SU-DHL-6 (cell line): ENCODE measurements around the gene NFYA.

Experiments
- H2AFZ ChIP-seq: fragments of 200-600 bp; sonication (generic); 2 replicates; pipeline ENCODE4 v1.6.1; 2014; ENCODE audit warnings: low read depth, mild to moderate bottlenecking, moderate library complexity, mixed read lengths, antibody characterized with exemption, low read length; ENCODE audit not compliant: severe bottlenecking
- H3F3A ChIP-seq: fragments of 200-600 bp; shearing (Covaris generic); 2 replicates; pipeline ENCODE4 v1.6.0; 2016; ENCODE audit warnings: antibody characterized with exemption, mild to moderate bottlenecking; ENCODE audit not compliant: insufficient read depth
- H3K27ac ChIP-seq: fragments of 200-600 bp; sonication (generic); 2 replicates; pipeline ENCODE4 v1.5.1; 2016; ENCODE audit warnings: low read depth, mild to moderate bottlenecking, low read length, moderate library complexity, mixed read lengths
- H3K27me3 ChIP-seq: fragments of 200-600 bp; sonication (generic), shearing (Covaris generic); 2 replicates; pipeline ENCODE4 v1.6.0; 2014; ENCODE audit warnings: mild to moderate bottlenecking, low read length
- H3K36me3 ChIP-seq: fragments of 200-600 bp; sonication (generic); 2 replicates; pipeline ENCODE4 v1.6.1; 2014; ENCODE audit warnings: mild to moderate bottlenecking, low read length, mixed read lengths
- H3K4me2 ChIP-seq: fragments of 300-600, 200-600 bp; shearing (Covaris generic), sonication (generic); 2 replicates; pipeline ENCODE4 v1.6.0; 2014; ENCODE audit warnings: low read length, low read depth, mild to moderate bottlenecking; ENCODE audit not compliant: poor library complexity, severe bottlenecking
- H3K4me3 ChIP-seq: fragments of 200-600 bp; sonication (generic); 2 replicates; pipeline ENCODE4 v1.5.1; 2014; ENCODE audit warnings: antibody characterized with exemption, low read length, mild to moderate bottlenecking, mixed read lengths; ENCODE audit not compliant: insufficient read depth, poor library complexity, severe bottlenecking
- H3K79me2 ChIP-seq: fragments of 200-600 bp; sonication (generic); 2 replicates; pipeline ENCODE4 v1.6.1; 2014; ENCODE audit warnings: mild to moderate bottlenecking, low read length, moderate library complexity; ENCODE audit not compliant: insufficient read depth
- H3K9ac ChIP-seq: fragments of 200-600 bp; sonication (generic); 2 replicates; pipeline ENCODE4 v1.7.0; 2014; ENCODE audit warnings: mild to moderate bottlenecking, low read length
- H3K9me2 ChIP-seq: fragments of 200-600 bp; sonication (generic); replicated peaks from 2 replicates; pipeline ENCODE4 v1.6.1; 2014; ENCODE audit warnings: low read length; ENCODE audit not compliant: insufficient read depth
- H3K9me3 ChIP-seq: fragments of 200-600 bp; sonication (generic); 2 replicates; pipeline ENCODE4 v1.6.1; 2014; ENCODE audit warnings: low read length, mixed read lengths; ENCODE audit not compliant: insufficient read depth
- H4K20me1 ChIP-seq: fragments of 200-600 bp; sonication (generic); 2 replicates; pipeline ENCODE4 v1.6.1; 2014; ENCODE audit warnings: low read depth, mild to moderate bottlenecking, antibody characterized with exemption, low read length, moderate library complexity, mixed read lengths
- CTCF ChIP-seq: fragments of 200-600 bp; sonication (generic); IDR thresholded peaks from one replicate; pipeline ENCODE4 v1.5.1; 2017; ENCODE audit warnings: antibody characterized with exemption, mild to moderate bottlenecking, low read length, moderate library complexity; ENCODE audit not compliant: insufficient read depth, poor library complexity, severe bottlenecking
- EZH2phosphoT487 ChIP-seq: fragments of 200-600 bp; sonication (generic), shearing (Covaris generic); conservative IDR thresholded peaks from 2 replicates; pipeline ENCODE4 v1.6.1; 2018; ENCODE audit warnings: mild to moderate bottlenecking, antibody characterized with exemption, low read length, moderate library complexity, mixed read lengths

Gene NFYA

GRCh38 chr6:41098366-41098765, 25.6 kb downstream of the NFYA start:
- 0 out of 2 replicates have a peak, but pooled peaks cover 3% of the 10 kb centered on the region for H3F3A ChIP-seq
- H2AFZ ChIP-seq: no peak overlapping the region
- no peak overlapping the region for H3K27ac ChIP-seq

GRCh38 chr6:41100871-41101287, 28.1 kb downstream of the NFYA start:
- Histone ChIP-seq H2AFZ (no peak overlapping the region), H4K20me1 (no peaks in the 10 kb centered on the region), H3K27me3 (no peaks in the 10 kb centered on the region), H3K4me3 (no peak overlapping the region), H3K36me3 (peaks cover 39% of the 10 kb centered on the region), H3K79me2 (no peaks in the 10 kb centered on the region), H3F3A (0 out of 2 replicates have a peak, but pooled peaks cover 3% of the 10 kb centered on the region), H3K9ac (no peak overlapping the region), H3K9me2 (no peaks in the 10 kb centered on the region), H3K27ac (no peak overlapping the region), H3K4me2 (no peak overlapping the region), H3K9me3 (no peaks in the 10 kb centered on the region)
- TF ChIP-seq CTCF: no peak

More at GRCh38 chr6:41098366-41098765, 25.6 kb downstream of the NFYA start:
- H3K9ac ChIP-seq: no peak overlapping the region
- no peaks in the 10 kb centered on the region for H3K9me2 ChIP-seq
- H3K4me2 ChIP-seq: no peak overlapping the region
- peaks cover 62% of the 10 kb centered on the region for H3K36me3 ChIP-seq
- no peaks in the 10 kb centered on the region for H3K79me2 ChIP-seq
- TF ChIP-seq CTCF: no peak
- TF ChIP-seq EZH2phosphoT487: no peak
- H3K27me3 ChIP-seq: no peaks in the 10 kb centered on the region
- no peaks in the 10 kb centered on the region for H4K20me1 ChIP-seq
- H3K4me3 ChIP-seq: no peak overlapping the region
- no peaks in the 10 kb centered on the region for H3K9me3 ChIP-seq

GRCh38 chr6:41103847-41104246, 31.1 kb downstream of the NFYA start:
- Histone ChIP-seq H3K9me3 (no peaks in the 10 kb centered on the region), H2AFZ (no peak overlapping the region), H3K4me2 (no peak overlapping the region), H3K36me3 (peaks cover 9% of the 10 kb centered on the region), H3K27me3 (no peaks in the 10 kb centered on the region), H3K9ac (no peak overlapping the region), H3K4me3 (no peak overlapping the region), H3K9me2 (no peaks in the 10 kb centered on the region), H3K27ac (no peak overlapping the region), H3K79me2 (no peaks in the 10 kb centered on the region), H3F3A (0 out of 2 replicates have a peak, but pooled peaks cover 3% of the 10 kb centered on the region), H4K20me1 (no peaks in the 10 kb centered on the region)
- TF ChIP-seq EZH2phosphoT487 (no peak), CTCF (no peak)
